Measurements from ENCODE around the gene DIS3L.
"Not testable (repeated sequence)": the region's sequence is repeated elsewhere in the genome, so short reads cannot be mapped to it uniquely, and the experiment has no call there.

DIS3L gene

DNA sequence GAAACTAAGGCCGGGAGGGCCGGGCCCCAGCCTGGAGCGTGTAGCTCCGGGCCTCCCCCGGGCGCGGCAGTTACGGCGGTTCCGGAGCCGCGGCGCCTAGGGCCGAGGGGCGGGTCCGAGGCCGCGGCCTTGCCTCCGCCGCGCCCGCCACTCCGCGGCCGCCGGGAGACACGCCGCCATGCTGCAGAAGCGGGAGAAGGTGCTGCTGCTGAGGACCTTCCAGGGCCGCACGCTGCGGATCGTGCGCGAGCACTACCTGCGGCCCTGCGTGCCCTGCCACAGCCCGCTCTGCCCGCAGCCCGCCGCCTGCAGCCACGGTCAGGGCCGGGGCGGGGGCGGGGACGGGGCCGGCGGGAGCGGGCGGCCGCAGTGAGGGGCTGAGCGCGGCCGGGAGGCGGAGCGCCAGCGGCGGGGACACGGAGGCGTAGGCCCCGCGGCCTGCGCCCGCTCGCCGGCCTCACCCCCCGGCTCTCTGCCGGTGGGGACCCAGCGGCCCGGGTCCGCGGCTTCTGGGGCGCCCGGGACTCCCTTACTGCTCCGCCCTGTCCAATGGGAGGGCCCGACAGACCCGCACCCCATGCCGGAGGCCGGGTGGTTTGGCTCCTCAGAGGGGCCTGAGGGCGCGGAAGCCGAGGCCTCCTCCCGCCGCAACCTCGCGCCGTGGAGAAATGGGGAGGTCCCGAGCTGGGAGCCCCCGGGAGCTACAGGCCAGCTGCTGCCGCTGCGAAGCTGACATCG lies at the start of gene DIS3L:
Gene DIS3L, plus strand, starts transcription at position 150 of the 738 bp plus-strand sequence. Its CDS starts 29 bp downstream, at position 179.
- peak; percentile 81 for DNase-seq

DNA sequence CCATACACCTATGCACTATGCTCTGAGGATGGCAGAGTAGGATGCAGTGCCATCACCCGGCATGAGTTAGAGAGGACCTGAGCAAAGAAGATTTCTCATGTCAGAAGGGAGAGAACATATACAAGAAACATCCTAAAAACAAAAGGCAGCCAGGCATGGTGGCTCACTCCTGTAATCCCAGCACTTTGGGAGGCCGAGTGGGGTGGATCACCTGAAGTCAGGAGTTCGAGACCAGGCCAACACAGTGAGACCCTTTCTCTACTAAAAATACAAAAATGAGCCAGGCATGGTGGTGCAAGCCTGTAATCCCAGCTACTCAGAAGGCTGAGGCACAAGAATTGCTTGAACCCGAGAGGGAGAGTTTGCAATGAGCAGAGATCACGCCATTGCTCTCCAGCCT lies 47.5 kb upstream of the DIS3L start:
- not testable (repeated sequence) for DNase-seq

- DNase-seq = no peak
Observed at GRCh38 chr15:66246937-66247336, 46.4 kb upstream of the DIS3L start.

- DNase-seq = no peak
Observed at GRCh38 chr15:66249605-66250174, 43.7 kb upstream of the DIS3L start.

DNA sequence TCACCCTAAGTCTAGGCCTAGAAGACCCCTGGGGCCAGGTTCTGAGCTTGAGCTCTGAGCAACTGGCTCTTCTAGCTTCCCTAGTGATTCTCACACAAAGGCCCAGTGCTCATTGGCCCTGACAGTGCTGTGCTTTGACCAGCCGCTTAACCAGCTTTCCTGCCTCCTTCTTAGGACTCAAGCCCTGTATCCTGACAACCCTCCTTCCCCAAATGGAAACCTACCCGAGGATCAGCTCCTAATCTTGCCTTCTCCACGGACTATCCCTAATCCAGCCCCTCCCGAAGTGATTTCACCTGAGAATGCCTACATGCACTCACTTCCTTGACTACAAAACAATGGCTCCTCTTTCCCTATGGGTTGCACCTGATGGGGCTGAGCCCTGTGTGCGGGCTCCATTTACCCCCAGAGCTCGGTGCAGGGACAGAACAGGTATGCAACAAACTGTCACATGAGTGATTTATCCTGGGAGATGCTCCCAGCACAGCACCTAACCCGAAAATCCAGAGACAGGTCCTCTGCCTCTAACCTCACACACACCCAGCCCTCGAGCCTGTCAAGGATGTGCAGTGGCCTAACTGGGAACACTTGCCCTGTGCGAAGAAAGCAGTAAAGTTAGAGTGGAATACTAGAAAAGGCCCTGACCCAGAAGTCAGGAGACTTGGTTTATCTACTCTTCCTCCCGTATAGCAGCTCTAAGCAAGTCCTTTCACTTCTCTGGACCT lies 42.1 kb upstream of the DIS3L start:
- DNase-seq = no peak

- DNase-seq = peak; percentile 80
Observed at GRCh38 chr15:66251790-66252684, 41.3 kb upstream of the DIS3L start.

- DNase-seq = no peak
Observed at GRCh38 chr15:66252685-66253417, 40.5 kb upstream of the DIS3L start.

DNA sequence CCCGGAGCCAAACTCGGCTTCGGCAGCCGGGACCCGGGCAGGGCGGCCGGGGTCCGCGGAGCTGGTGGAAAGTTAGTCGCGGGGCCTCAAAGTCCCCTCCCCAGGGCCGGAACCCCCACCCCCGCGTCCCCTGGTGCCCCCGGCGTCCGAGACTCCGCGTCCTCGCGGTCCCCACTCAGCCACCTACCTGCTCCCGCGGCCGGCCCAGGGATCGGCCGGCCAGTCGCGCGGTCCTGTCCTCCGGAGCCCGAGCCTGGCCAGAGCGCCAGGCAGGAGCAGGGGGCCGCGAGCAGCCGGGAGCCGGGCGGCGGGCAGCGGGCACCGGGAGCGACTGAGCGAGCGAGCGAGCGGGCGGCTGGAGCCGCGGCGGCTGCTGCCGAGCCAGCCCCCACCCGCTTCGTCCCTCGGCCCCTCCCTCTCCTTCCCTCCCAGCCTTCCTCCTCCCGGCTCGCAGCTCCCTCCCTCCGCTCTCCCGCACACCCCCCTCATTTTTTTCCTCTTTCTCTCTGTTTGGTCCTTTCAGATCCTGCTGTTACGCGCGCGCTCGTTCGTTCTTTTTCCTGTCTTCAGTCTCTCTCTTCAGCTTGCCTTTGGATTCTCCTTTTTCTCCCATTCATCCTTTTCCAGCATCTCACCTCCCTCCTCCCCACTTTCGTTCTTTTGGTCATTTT lies 39.8 kb upstream of the DIS3L start, which contains the start of gene MEGF11:
Gene MEGF11, minus strand, starts transcription at position 333 of the 671 bp plus-strand sequence. CDS start 125,347 bp downstream, outside the sequence.
- DNase-seq = no peak

- no peak for DNase-seq
Observed at GRCh38 chr15:66254089-66254950, 39.0 kb upstream of the DIS3L start.

- DNase-seq = no peak
Observed at GRCh38 chr15:66254951-66255676, 38.3 kb upstream of the DIS3L start.

GRCh38 chr15:66256692-66257091 lies 36.7 kb upstream of the DIS3L start:
- no peak for DNase-seq

GRCh38 chr15:66261056-66261455 lies 32.3 kb upstream of the DIS3L start:
- no peak for DNase-seq

GRCh38 chr15:66262837-66263236 lies 30.5 kb upstream of the DIS3L start:
- DNase-seq = not testable (repeated sequence)

- DNase-seq = no peak
Observed at GRCh38 chr15:66264859-66265513, 28.4 kb upstream of the DIS3L start.

GRCh38 chr15:66269326-66270090 lies 23.9 kb upstream of the DIS3L start:
- peak; percentile 89 for DNase-seq

- no peak for DNase-seq
Observed at GRCh38 chr15:66270932-66271331, 22.4 kb upstream of the DIS3L start.

DNA sequence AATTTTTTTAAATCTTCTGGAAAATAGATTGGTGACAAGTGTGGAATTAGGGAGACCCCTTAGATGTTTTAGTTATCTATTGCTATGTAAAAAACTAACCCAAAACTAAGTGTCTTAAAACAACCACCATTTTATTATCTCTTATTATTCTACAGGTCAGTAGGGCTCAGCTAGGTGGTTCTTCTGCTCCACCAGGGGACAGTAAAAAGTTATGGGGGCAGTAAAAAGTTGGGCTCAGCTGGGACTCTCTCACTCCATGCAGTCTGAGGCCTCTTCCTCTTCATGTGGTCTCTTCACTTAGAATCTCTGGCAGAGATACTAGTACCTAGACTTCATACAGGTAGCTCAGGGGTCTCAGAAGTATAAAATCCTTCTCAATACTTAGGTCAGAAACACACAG lies 18.0 kb upstream of the DIS3L start:
- DNase-seq = no peak

DNA sequence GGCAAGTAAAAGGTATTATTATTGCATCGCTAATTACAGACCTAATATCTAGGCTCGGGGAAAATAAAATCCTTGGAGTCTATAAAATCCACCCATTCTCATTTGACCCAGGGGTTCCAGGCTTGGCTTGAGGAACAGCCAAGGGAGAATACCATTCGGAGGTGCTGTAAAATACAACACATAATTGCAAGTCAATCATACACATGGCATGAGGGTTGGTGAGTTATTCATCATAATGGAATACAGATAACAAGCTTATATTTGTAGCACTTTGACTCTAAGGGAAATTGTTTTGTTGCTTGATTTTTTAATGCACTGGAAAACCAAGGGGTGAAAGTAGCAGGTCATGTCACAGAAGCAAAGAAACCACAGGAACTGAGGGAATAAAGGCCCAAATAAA lies 16.8 kb upstream of the DIS3L start:
- DNase-seq = no peak

Measured in islet precursor cell (in vitro differentiated cells).